ENCODE data around the gene ZBTB7B.

Gene ZBTB7B

DNA sequence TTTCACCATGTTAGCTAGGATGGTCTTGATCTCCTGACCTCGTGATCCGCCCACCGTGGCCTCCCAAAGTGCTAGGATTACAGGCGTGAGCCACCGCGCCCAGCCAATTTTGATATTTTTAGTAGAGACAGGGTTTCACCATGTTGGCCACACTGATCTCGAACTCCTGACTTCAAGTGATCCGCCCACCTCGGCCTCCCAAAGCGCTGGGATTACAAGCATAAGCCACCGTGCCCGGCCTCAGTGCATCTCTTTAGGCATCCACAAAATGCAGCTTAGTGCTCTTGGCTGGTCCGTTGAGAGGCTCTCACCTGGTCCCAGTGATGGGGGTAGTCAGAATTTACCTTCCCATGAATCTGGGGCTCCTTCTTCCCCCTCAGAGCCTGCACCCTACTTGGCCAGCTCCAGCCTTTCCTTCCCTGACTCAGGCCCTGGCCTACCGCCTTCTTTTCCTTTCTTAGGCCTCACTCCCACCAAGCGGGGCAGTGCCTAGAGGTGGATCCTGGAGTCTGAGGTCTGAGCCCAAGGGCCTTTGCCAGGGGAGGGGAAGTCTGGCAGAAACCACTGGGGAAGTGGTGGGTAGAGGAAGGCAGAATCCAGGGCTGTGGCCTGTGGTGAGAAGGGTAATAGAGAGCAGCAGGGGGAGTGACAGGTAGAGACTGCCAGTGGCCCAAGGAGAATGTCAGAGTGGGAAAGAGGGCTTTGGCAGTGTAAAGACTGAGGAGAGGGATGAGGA is 5.5 kb upstream of the ZBTB7B start:
- Mint-ChIP-seq H3K4me3 (no peak overlapping the region), H3K4me1 (peaks cover 22% of the 10 kb centered on the region), H3K27ac (ENCODE audit: low read depth) (no peak overlapping the region)

DNA sequence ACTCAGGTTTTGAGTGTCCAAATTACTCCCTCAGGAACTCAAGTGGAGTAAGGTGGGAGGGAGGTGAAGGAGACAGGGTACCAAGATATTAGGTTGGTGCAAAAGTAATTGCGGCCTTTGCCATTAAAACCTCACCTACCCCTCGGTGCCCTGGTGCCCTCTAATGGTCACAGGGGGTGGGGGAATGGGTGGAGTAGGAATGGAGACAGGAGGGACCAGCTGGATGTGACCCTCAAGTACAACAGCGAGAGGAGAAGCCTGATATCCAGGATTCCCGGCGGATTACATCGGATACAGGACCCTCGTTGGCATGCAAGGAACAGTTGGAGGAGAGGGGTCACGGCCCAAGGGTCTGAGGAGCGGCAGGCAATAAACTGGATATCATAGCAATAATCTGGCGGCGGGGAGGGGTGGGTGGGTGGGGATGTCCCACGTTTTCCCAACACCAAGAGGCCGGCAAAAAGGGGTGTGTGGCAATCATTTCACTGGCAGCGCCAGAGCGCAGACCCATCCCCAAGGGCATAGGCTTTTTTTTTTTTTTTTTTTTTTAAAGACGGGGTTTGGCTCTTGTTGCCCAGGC is 4.3 kb upstream of the ZBTB7B start:
- H3K27me3 Mint-ChIP-seq, result no peaks in the 10 kb centered on the region
- H3K9me3 Mint-ChIP-seq, result no peaks in the 10 kb centered on the region
- no peak overlapping the region for H3K4me3 Mint-ChIP-seq
- ATAC-seq (replicated peaks; ENCODE audit: extremely low read depth, poor library complexity, severe bottlenecking), result no peak
- no peak for DNase-seq (ENCODE audit: low spot score in 2 of 2)
- peaks cover 10% of the 10 kb centered on the region for H3K36me3 Mint-ChIP-seq (ENCODE audit: insufficient read depth)
- no peak overlapping the region for H3K27ac Mint-ChIP-seq (ENCODE audit: low read depth)
- H3K4me1 Mint-ChIP-seq, result peaks cover 26% of the 10 kb centered on the region

More for the DNA sequence above, 5.5 kb upstream of the ZBTB7B start:
- ATAC-seq (replicated peaks; ENCODE audit: extremely low read depth, poor library complexity, severe bottlenecking) (no peak), DNase-seq (ENCODE audit: low spot score in 2 of 2) (no peak)
- no peaks in the 10 kb centered on the region for H3K9me3 Mint-ChIP-seq
- peaks cover 10% of the 10 kb centered on the region for H3K36me3 Mint-ChIP-seq (ENCODE audit: insufficient read depth)
- no peaks in the 10 kb centered on the region for H3K27me3 Mint-ChIP-seq

DNA sequence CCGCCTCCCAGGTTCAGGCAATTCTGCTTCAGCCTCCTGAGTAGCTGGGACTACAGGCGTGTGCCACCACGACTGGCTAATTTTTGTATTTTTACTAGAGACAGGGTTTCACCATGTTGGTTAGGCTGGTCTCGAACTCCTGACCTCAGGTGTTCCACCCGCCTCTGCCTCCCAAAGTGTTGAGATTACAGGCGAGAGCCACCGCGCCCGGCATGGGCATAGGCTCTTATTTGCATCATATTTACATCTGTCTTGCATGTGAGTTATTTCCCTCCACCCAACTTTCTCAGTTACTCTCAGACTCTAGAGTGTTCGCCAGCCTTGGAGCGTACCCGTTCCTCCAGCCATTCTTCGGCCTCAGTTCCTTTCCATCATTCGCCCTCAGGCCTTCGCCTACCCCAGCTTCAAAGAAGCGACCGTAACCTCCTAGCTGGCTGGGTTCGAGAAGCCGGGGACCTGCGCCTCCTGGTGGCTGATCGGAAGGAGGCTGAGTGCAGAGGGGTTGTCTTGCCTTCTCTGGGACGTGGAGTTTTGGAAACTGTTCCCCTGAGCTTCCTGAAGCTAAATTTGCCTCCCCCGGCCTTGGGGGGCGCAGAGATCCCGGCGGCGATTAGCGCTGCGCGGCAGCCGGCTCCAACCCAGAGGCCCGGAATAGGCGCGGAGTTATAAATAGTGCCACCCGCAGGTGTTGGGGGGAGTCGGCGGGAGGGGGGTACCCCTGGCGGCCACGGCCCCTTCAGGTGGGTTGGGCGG is 3.6 kb upstream of the ZBTB7B start:
- DNase-seq (ENCODE audit: low spot score in 2 of 2) (peak in 1 of 2 donors; percentile 41), ATAC-seq (replicated peaks; ENCODE audit: extremely low read depth, poor library complexity, severe bottlenecking) (no peak)
- Mint-ChIP-seq H3K4me1 (peaks cover 33% of the 10 kb centered on the region), H3K27me3 (no peaks in the 10 kb centered on the region), H3K4me3 (peak overlapping the region; percentile 94), H3K27ac (ENCODE audit: low read depth) (peak overlapping the region; percentile 54), H3K9me3 (no peaks in the 10 kb centered on the region), H3K36me3 (ENCODE audit: insufficient read depth) (peaks cover 10% of the 10 kb centered on the region)

DNA sequence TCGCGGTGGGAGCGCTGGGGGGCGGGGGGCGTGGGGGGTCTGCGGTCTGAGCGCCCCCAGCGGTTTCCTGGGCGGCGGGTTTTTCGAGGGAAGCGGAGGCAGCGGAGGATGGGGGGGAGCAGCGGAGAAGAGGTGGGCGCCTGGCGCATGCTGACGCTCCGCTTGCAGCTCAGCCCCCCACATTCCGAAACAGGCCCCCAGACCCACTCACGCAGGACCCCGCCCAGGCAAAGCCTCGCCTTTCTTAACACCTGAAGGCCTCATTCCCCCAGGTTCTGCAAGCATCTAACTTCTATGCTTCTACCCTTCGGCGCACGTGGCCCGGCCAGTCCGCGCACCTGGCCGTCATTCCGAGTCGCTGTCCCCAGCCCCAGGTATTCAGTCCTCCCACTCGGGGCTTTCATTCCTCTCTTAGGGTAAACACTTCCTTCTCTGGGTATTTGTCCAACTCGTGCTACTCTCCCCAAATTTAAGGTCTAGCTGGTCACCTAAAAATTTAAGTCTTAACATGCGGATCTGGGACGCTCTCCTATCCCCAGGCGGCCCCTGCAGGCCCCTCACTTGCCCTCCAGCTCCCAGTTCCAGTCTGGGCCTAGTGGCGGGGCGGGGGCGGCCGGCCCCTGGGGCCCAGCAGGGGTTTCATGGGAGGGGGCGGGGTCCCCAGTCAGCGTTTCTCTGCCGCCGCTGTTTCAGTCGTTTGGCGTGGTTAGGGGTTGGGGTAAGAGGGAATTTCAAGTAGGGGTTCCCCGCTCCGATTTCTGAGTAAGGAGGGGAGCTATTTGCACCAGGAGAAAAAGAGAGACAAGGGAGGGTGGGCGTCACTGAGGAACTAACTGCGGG is 2.8 kb upstream of the ZBTB7B start:
- Mint-ChIP-seq H3K4me1 (peaks cover 40% of the 10 kb centered on the region), H3K9me3 (no peaks in the 10 kb centered on the region), H3K27ac (ENCODE audit: low read depth) (peak overlapping the region; percentile 54), H3K36me3 (ENCODE audit: insufficient read depth) (peaks cover 9% of the 10 kb centered on the region), H3K27me3 (no peaks in the 10 kb centered on the region), H3K4me3 (peak overlapping the region; percentile 94)
- ATAC-seq (replicated peaks; ENCODE audit: extremely low read depth, poor library complexity, severe bottlenecking) (no peak), DNase-seq (ENCODE audit: low spot score in 2 of 2) (no peak)

DNA sequence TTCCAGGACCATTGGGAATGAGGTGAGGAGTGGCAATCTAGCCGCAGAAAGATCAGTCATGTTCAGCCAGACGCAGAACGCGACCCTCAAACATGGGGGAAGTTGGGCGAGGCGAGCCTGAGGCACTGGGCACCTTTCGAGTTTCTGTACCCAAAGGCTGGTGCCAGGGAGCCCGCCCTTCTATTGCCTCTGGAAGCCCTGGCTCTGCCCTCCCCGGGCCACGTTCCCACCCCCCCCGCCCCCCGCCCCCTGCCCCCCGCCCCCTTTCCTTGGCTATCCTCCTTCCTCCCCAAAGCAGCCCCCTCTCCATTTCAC is 2.2 kb upstream of the ZBTB7B start:
- Mint-ChIP-seq H3K27ac (ENCODE audit: low read depth) (peak overlapping the region; percentile 54), H3K4me1 (peaks cover 42% of the 10 kb centered on the region)
- DNase-seq (ENCODE audit: low spot score in 2 of 2), result no peak

DNA sequence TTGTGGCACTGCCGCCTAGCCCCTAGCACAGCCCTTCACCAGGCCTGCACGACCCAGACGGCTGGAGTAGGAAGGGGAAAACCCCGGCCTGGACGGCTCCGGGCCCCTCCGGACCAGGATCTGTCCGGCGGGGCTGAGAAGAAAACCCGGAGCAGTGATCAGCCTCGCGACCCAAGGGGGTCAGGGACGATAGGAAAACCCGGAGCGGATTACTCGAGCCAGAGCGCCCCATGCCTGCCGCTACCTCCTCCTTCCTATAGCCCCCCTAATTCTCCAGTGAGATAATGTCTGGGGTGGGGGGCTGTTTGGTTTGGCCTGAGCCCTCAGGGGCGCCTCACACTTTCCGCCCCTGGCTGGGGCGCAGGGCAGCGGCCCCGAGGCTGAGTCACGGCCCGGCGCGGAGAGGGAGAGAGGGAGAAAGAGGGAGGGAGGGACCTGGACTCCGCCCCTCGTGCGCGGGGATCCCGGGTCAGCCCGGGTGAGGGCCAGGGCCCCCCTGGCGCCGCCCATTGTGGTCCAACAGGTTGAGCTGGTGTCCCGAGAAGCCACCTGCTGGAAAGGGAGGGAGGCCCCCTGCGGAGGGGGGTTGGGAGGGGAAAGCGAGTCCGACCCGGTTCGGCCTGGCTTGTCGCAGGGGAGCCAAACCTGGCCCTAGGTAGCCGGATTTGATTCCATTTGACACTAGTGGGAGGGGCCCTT is 1.7 kb upstream of the ZBTB7B start:
- Mint-ChIP-seq H3K27ac (ENCODE audit: low read depth) (peak overlapping the region; percentile 54), H3K4me1 (peaks cover 47% of the 10 kb centered on the region), H3K9me3 (no peaks in the 10 kb centered on the region), H3K4me3 (peak overlapping the region; percentile 94), H3K36me3 (ENCODE audit: insufficient read depth) (peaks cover 10% of the 10 kb centered on the region), H3K27me3 (no peaks in the 10 kb centered on the region)
- DNase-seq (ENCODE audit: low spot score in 2 of 2), result peak; percentile 52 to 53
- ATAC-seq (replicated peaks; ENCODE audit: extremely low read depth, poor library complexity, severe bottlenecking), result peak; percentile 20

More for the DNA sequence above, 2.2 kb upstream of the ZBTB7B start:
- H3K4me3 Mint-ChIP-seq, result peak overlapping the region; percentile 94
- no peak for ATAC-seq (replicated peaks; ENCODE audit: extremely low read depth, poor library complexity, severe bottlenecking)
- H3K9me3 Mint-ChIP-seq, result no peaks in the 10 kb centered on the region
- peaks cover 10% of the 10 kb centered on the region for H3K36me3 Mint-ChIP-seq (ENCODE audit: insufficient read depth)
- no peaks in the 10 kb centered on the region for H3K27me3 Mint-ChIP-seq

DNA sequence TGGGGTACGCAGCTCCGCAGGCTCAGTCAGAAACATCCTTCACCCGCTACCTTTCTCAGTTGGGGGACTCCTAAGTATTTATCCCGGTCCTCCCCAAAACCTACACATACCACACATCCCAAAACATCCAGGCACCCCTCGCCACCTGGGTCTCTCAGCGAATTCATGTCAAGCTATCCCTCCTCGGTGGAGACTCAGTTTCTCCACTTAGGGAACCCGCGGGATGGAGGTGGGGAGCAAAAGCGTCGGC is 1.3 kb upstream of the ZBTB7B start:
- DNase-seq (ENCODE audit: low spot score in 2 of 2), result no peak
- peak overlapping the region; percentile 54 for H3K27ac Mint-ChIP-seq (ENCODE audit: low read depth)
- no peak for ATAC-seq (replicated peaks; ENCODE audit: extremely low read depth, poor library complexity, severe bottlenecking)
- H3K9me3 Mint-ChIP-seq, result no peaks in the 10 kb centered on the region
- H3K27me3 Mint-ChIP-seq, result no peaks in the 10 kb centered on the region
- H3K4me1 Mint-ChIP-seq, result peaks cover 52% of the 10 kb centered on the region
- H3K4me3 Mint-ChIP-seq, result peak overlapping the region; percentile 94
- peaks cover 10% of the 10 kb centered on the region for H3K36me3 Mint-ChIP-seq (ENCODE audit: insufficient read depth)

DNA sequence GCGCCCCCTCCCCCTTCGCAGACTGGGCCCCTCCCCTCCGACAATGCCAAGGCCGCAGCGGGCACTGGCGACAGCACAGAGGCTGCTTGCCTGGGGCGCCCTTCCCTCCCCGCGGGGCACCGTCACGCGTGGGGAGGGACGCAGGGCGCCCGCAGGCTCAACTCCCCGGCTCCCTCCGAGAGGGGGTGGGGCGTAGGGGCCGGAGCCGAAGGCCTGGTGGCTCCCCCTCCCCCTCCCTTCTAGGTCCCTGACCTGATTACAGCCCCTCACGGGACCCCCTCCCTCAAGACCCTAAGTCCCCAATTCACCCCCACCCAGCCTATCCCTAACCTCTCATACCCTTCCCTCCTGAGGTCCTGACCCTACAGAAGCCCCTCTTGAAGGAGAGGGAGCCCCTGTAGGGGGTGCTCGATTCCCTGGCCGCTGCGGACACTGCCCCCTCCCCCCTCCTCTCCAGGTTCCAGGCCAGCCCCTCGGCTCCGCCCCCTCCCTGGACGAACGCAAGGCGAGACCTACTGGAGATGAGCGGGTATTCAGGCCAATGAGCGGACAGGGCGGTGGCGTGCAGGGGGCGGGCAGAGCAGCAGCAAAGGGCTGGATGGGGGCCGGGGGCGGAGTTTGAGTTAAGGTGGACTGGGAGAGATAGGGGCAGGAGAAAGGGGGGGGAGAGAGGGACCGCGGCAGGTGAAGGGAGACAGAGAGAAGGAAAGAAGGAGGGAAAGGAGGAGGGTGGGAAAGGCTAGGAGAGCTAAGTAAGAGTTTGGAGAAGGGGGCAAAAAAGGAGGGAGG is 733 bp upstream of the ZBTB7B start:
- no peaks in the 10 kb centered on the region for H3K9me3 Mint-ChIP-seq
- H3K4me1 Mint-ChIP-seq, result peaks cover 57% of the 10 kb centered on the region
- peak; percentile 88 to 94 for DNase-seq (ENCODE audit: low spot score in 2 of 2)
- H3K27ac Mint-ChIP-seq (ENCODE audit: low read depth), result peak overlapping the region; percentile 54
- peaks cover 10% of the 10 kb centered on the region for H3K36me3 Mint-ChIP-seq (ENCODE audit: insufficient read depth)
- H3K27me3 Mint-ChIP-seq, result no peaks in the 10 kb centered on the region
- peak; percentile 82 for ATAC-seq (replicated peaks; ENCODE audit: extremely low read depth, poor library complexity, severe bottlenecking)
- peak overlapping the region; percentile 94 for H3K4me3 Mint-ChIP-seq

DNA sequence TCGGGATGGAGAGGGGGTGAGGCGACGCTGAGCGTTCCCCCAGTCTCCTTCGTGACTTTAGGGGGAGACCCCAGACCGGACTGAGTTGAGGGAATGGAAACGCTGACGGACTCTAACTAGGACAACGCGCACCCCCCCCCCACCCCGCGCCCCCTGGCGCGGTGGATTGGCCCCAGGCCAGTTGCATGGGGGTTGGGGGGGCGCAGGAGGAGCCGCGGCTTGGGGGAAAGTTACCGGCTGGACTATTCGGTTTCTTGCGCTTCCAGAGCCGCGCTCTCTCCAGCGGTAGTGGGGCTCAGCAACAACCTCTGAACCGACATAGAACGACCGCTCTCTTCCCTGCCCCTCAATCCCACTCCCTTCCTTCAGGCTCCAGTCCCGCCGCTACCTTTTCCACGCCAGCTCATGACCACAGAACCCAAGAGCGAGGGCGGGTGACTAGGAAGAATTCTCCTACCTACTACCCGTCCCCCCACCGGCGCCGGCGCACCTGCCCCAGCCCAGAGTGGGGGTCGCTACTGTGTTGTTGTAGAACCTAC is 694 bp downstream of the ZBTB7B start:
- peaks cover 10% of the 10 kb centered on the region for H3K36me3 Mint-ChIP-seq (ENCODE audit: insufficient read depth)

DNA sequence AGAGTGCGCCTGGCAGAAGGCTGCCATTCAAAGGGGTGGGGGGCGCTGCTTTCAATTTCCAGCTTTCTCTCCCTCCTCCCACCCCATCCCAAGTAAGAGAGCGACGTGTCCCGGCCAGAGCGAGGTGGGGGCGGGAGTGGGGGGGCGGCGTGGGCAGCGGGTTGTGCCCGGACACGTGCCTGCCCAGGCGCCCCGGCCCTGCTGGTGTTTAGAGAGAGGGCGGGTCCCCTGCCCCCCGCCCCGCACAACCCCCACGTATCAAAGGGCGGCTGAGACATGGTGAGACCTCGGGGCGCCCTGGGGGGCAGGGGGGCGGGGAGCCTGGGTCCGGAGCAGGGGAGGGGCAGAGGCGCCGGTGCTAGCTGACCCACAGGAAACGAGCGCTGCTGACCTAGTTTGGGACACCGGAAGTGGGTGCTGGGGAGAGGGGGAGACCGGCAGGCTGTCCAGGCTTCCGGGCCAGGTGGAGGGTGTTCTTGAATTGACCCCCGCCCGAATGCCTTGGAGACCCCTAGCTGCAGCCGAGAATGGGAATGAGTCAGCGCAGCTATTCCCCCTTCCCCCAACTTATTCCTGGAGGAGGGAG is 1.3 kb downstream of the ZBTB7B start:
- Mint-ChIP-seq H3K27ac (ENCODE audit: low read depth) (peak overlapping the region; percentile 92), H3K9me3 (no peaks in the 10 kb centered on the region), H3K4me1 (peaks cover 62% of the 10 kb centered on the region), H3K36me3 (ENCODE audit: insufficient read depth) (peaks cover 10% of the 10 kb centered on the region), H3K27me3 (no peaks in the 10 kb centered on the region), H3K4me3 (peak overlapping the region; percentile 94)
- ATAC-seq (replicated peaks; ENCODE audit: extremely low read depth, poor library complexity, severe bottlenecking) (no peak), DNase-seq (ENCODE audit: low spot score in 2 of 2) (no peak)

More for the DNA sequence above, 694 bp downstream of the ZBTB7B start:
- H3K4me1 Mint-ChIP-seq, result peaks cover 58% of the 10 kb centered on the region
- ATAC-seq (replicated peaks; ENCODE audit: extremely low read depth, poor library complexity, severe bottlenecking) (no peak), DNase-seq (ENCODE audit: low spot score in 2 of 2) (no peak)
- no peaks in the 10 kb centered on the region for H3K27me3 Mint-ChIP-seq
- H3K27ac Mint-ChIP-seq (ENCODE audit: low read depth), result peak overlapping the region; percentile 92
- H3K9me3 Mint-ChIP-seq, result no peaks in the 10 kb centered on the region
- peak overlapping the region; percentile 94 for H3K4me3 Mint-ChIP-seq
